ENCODE measurements around the gene LRRC75A. TPM values are rescaled to one million over a fixed set of nuclear protein-coding genes. Genes with fewer than 3 reads are reported as not detected.

Gene LRRC75A
- total and polyA plus RNA-seq, 2 of the 8 experiments (the other 6 are each of a cell fraction or from before 2014, with no cell fraction given) = 9.7 to 9.9 TPM

GRCh38 chr17:16534236-16534635, 42.2 kb upstream of the LRRC75A start (continued):
- TF ChIP-seq CREB1 (IDR thresholded peaks at IDR 0.05) = no peak
- no peak for TF ChIP-seq KDM4A (IDR thresholded peaks at IDR 0.05; ENCODE audit: low read depth, low read length, severe bottlenecking)
- no peak for TF ChIP-seq CHD7 (IDR thresholded peaks at IDR 0.05; ENCODE audit: insufficient replicate concordance, low read length)
- TF ChIP-seq SIN3A (conservative IDR thresholded peaks at IDR 0.05 in 1 of 2, IDR thresholded peaks at IDR 0.05 in 1 of 2; ENCODE audit: low read depth in 1 of 2, low read length in 2 of 2) = no peak
- TF ChIP-seq CHD1 (IDR thresholded peaks at IDR 0.05; ENCODE audit: low read depth, low read length) = no peak
- no peak for TF ChIP-seq SAP30 (IDR thresholded peaks at IDR 0.05; ENCODE audit: insufficient read depth, insufficient replicate concordance, low read length)
- no peak for TF ChIP-seq BCL11A (IDR thresholded peaks at IDR 0.05; ENCODE audit: low read depth in 2 of 2, low read length in 2 of 2)
- TF ChIP-seq CBX5 (IDR thresholded peaks at IDR 0.05; ENCODE audit: low read depth, low read length) = no peak

Data from H1 (cell line).